Hepatic stellate cell (primary cell): ENCODE data around the gene ZC3H6.
"Not testable (repeated sequence)": the region's sequence is repeated elsewhere in the genome, so short reads cannot be mapped to it uniquely, and the experiment has no call there.

ENCODE experiments used
- DNase-seq: peaks from one replicate; pipeline ENCODE4 v3.0.0; 2011; ENCODE audit warnings: low spot score

Gene ZC3H6

DNA sequence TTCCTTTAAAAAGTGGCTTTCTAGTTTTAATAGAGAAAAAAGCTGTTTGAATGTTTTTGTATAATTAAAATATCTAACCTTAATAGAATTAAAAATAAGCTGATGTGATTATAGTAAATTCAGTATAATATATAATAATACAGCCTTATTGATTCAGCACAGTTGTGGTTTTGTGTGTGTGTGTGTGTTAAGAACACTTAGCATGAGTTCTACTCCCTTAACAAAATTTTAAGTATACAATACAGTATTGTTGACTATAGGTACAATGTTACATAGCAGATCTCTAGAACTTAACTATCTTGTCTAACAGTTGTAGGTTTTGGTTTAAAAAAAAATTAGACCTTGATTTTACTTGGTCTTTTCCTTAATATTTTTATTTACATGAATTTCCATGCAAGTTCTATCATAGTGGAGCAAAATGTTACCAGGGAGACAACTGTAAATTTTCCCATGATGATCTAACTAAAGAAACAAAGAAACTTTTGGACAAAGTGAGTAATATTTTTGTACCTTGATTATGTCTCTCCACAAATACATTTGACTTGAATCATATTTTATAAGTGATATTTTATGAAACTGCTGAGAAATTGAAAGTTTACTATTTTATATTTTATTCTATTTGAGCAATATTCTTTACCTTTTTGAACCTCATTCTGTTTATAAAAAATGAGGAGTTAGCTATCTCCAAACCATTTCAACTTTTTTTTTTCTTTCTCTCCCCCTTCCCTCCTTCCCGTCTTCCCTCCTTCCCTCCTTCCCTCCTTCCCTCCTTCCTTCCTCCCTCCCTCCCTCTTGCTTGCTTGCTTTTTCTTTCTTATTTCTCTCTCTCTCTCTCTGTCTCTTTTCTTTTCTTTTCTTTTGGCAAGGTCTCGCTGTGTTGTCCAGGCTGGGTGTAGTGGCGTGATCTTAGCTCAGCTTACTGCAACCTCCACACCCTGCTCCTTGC lies 46.3 kb downstream of the ZC3H6 start:
- DNase-seq, result peak; percentile 16

DNA sequence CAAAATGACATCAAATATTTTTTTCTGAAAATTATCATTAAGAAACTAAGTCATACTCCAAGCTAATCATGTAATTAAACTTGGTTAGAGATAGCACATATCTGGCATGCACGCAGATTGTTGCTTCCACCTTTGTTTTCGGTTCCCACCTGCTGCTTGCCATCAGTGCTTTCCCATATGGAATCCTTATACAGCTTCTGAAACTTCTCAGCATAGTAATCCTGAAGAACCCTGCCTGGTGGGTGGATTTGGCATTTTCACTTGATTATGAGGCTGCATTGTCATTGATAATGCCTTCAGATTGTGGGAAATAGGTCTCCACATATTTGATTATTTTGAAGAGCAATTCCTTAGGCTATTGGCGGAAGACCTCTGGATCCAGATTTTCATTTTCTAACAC lies 47.5 kb downstream of the ZC3H6 start:
- no peak for DNase-seq

DNA sequence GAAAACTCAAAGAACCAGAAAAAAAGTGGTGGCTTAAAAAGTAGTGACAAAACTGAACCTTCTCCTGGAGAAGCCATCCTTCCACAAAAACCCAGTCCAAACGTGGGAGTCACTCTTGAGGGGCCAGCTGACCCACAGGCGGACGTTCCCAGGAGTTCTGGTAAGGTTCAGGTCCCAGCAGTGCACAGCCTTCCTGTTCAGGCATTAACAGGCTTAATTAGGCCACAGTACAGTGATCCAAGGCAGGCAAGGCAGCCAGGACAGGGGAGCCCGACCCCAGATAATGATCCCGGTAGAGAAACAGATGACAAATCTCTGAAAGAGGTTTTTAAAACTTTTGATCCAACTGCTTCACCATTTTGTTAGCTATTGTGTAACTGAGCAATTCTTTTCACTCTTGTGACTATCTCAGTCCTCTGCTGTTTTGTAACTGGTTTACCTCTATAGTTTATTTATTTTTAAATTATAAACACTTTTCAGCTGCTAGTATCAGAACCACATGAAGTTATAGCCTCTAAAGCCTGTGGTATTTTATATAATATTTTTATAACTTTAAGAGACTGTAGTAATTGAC lies 56.8 kb downstream of the ZC3H6 start:
- no peak for DNase-seq

DNA sequence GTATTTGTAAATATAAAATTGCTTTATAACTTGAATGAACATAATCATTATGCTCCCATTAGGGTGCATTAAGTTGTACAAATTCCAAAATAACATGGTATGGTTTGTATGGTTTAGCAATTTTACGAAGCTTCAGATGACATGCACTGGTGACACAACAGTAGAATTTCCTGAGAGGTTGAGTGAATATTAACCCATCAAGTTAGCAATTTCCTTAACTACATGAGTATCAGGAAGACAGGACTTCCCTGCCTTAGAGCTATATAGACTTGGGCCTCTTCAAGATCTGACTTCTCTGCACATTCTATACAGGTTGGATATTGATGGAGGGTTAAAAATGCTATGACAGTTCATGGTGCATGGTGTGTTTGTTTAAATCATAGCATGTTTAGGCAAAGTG lies 60.2 kb downstream of the ZC3H6 start:
- DNase-seq, result no peak

DNA sequence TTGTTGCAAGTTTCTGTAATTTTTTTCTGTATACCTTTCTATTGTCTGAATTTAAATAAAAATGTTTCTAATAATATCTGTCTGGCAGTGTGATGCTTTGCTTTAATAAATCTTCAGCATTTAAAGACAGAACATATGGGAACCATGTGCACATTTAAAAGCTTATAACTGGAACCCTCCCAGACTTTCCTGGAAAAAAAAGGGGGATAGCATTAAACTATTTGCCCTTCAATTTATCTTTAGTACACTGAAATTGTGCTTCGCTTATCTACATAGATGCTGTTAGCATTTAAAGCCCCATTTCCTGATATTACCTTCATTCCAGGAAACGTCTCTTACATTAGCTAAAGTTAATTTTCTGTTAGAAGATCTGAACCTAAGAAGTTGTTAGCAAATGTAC lies 64.6 kb downstream of the ZC3H6 start:
- no peak for DNase-seq

DNA sequence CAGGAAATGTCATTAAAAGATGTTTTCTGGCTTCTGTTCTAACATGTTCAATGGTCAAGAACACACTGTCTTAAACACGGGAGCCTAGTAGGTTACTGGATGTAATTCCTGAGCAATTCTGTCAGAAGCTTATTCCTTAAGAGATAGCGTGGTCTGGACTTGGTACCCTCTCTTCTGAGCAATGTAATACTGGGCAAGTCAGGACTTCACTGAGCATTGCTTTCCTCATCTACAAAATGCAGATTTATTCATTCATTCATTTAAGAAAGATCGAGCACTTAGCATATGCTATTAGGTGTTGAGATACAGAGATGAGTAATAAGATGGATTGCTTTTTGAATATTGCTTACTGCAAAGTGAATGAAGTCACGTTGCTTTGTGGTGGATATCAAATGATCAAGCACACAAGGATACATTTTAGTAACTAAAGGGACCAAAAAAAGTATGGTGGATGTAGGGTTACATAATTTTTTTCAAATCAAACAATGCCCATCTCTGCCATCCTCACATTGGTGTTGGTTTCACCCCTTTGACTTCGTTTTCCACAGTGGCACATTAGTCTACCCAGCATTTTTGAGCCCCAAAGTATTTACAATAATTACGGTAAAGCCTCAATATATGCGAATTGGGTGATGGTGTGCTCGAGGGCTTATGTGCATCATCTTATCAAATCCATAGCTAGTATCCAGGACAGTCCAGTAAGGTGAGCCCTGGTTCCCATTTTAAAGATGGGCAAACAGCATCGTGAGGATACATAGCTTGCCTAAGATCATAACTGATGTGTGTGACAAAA lies 65.3 kb downstream of the ZC3H6 start:
- no peak for DNase-seq

DNA sequence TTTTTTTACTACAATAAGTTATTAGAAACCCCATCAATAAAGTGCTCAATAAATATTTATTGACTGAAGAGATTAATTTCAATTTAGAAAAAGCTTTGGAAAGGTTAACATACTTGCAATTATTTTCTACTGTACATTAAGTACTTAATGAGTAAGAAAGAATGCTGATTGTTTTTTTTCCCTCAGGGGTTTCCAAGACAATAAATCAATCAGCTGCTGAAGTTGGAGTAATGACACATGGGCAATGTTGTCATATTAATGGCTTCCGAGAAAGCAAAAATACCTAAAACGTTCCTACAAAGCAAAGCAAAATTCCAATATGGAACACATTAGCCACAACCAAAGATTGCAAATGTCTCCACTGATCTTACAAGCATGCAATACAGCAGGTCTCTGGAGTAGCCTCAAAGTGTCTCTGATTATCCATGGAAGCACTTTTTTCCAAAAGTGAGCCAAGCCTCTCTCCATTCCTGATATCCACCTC lies 66.7 kb downstream of the ZC3H6 start:
- no peak for DNase-seq

DNA sequence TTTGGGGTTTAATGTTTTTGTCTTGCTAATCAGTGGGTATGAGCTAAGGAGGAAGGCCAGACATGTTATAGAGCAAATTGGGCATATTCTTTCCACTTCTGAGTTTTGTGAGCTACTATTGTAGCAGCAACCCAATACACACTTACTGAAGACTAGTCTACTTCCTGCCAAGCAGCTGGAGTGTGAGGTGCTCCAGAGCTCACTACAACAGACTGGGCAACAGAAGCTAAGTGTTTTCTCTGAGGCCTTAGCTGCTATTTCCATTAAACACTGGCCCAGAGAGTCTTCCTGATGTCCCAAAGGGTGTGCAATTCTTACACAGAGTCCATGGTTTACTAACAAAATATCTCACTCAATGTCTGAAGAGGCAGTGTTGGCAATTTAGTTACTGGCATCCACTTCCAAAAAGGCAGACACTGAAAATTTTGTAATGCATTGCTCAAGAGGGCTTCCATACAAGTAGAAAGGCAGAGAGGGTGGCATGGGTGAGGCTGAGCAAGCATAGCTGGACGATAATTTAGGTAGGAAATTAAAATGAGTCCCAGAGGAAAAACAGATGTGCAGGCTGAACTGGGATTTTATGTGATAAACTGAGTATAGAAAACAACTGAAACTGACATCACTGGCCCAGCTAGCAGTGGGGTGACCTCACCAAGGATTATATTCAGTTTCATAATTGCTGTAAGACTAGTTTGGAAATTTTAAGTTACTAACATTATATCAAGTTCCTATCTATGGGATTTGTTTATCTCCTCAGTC lies 68.6 kb downstream of the ZC3H6 start:
- no peak for DNase-seq

DNA sequence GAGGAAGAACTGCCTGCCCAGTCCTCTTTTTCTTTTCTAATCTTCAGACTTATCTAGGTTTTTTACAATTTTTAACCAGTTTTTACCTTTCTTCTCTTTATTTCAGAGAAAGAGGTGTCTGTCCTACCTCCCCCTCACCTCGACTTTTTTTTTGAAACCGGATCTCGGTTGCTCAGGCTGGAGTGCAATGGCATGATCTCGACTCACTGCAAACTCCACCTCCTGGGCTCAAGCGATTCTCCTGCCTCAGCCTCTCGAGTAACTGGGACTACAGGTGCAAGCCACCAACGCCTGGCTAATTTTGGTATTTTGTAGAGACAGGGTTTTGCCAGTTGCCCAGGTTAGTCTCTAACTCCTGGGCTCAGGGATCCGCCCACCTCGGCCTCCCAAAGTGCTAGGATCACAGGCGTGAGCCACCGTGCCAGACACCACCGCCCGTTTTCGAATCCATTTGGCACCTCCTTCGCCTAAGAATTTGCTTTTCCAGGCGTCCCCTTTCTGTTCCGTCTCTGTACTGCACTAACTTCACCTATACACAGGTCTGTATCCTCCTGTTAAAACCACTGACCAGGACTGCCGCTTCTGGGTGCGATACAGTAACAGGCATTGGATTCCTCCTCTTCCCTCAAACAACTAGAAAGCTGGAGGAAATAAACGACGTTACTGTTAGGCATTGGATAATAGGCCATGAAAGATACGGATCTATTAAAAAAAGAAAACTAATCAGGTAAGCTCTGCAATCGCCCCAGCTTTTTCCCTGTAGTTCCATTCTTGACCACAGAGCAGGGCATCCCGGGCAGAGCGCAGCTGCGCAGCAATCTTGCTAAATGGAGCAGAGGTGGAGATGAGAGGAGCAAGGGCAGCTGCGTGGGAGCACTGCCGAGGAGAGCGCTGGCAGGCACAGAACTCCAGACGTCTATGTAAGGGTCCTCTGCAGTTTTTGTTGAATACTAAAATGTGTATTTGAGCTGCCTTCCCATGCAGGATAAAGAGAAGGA lies 69.9 kb downstream of the ZC3H6 start:
- peak; percentile 9 for DNase-seq

DNA sequence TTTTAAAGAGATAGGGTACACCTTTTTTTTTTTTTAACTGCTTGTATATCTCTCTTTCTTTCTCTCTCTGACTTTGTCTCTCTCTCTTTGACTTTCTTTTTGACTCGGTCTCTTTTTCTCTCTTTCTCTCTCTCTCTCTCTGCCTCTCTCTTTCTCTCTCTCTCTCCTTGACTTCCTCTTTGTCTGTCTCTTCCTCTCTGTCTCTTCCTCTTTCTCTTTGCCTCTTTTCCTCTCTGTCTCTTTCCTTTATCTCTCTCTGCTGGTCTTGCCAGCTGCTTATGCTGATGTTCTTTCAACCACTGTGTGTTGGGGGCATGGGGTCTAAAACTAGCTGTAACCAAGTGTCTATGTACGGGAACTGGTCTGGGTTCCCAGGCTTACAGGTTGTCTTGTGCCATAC lies 76.9 kb downstream of the ZC3H6 start:
- DNase-seq, result not testable (repeated sequence)

DNA sequence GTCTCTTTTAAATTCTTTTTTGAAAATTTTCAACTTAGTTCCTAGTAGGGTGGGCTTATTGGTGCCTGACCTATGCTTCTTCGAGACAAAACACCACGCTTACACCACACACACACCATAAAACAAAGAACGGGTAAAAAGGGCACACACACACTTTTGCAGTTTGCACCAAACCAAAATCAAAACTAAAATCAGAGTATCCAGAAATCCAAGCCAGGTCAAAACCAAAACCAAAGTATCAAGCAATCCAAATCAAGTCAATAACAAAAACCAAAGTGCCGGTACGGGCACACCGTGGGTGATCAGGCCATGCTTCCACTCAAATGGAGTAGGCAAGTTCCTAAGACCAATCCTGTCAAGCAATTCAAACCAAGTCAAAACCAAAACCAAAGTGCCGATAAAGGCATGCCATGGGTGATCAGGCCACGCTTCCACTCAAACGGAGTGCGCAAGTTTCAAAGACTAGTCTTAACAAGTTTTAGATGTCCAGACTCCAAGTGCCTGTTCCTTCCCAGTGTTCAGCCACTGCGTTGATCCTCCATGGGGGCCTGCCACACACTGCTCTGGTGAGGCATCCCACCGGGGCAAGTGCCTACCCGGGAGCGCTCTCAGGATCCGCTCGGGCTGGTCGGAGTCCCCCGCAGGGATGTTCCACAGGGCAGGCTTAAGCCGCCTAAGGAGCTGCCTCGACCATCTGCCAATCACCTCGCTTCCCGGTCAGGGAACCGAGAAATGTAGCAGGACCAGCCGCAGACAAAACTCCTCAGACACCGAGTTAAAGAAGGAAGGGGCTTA lies 77.6 kb downstream of the ZC3H6 start:
- not testable (repeated sequence) for DNase-seq

DNA sequence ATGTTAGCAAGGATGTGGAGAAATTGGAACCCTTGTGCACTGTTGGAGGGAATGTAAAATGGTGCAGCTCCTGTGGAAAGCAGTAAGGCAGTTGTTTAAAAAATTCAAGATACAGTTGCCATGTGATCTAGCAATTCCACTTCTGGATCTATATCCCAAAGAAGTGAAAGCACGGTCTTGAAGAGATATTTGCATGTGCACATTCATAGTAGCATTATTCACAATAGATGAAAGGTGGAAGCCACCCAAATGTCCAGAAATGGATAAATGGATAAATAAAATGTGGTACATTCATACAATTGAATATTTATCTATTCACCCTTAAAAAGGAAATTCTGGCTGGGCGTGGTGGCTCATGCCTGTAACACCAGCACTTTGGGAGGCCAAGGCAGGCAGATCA lies 78.9 kb downstream of the ZC3H6 start:
- not testable (repeated sequence) for DNase-seq

DNA sequence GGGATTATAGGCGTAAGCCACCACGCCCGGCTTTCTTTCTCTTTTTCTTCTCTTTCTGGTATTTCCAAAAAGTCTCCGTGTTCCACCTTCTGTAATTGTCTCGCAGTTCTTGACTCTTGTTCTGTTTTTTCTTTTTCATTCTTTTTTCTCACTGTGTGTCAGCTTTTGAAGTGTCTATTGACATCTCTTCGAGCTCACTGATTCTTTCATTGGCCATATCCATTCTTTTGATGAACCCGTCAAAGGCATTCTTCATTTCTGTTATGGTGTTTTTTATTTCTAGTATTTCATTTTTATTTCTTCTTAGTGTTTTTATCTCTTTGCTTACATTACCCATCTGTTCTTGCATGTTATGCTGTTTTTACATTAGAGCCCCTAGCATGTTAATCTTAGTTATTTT lies 84.7 kb downstream of the ZC3H6 start:
- DNase-seq, result not testable (repeated sequence)
